Endothelial cell of umbilical vein (primary cell): ENCODE measurements around the gene GPR119. TPM values are rescaled to one million over a fixed set of nuclear protein-coding genes. Genes with fewer than 3 reads are reported as not detected.

Experiments used
- BruUV-seq: library from RNA; stranded (reverse); fragments of 400-500 nt; replicated peaks from 2 replicates; lab custom pipeline; 2021; lab: Mats Ljungman, UMichigan
- CTCF ChIA-PET: fragments of 300-600, 350-600 bp; sonication (Branson Sonifier 250); formaldehyde crosslinking; loops from one replicate; lab custom pipeline; 2021; ENCODE audit warnings: antibody characterized with exemption, inconsistent platforms; lab: Charles Lee
- POLR2A ChIA-PET: fragments of 300-600, 350-600 bp; sonication (Branson Sonifier 250); formaldehyde crosslinking; loops from one replicate; lab custom pipeline; 2021; ENCODE audit warnings: antibody characterized with exemption, inconsistent platforms; lab: Charles Lee
- DNase-seq: peaks from one replicate; pipeline ENCODE4 v3.0.0-alpha.2; 2011; ENCODE audit warnings: low read depth, low spot score
- FAIRE-seq: peaks from 2 replicates; lab custom pipeline; 2011; peaks lifted over from hg19 to GRCh38; lab: Jason Lieb, UNC
- H2AFZ ChIP-seq: 2 replicates; pipeline ENCODE4 v1.6.0; 2012; ENCODE audit warnings: low read depth, low read length, control low read depth, inconsistent platforms
- H3K27ac ChIP-seq: 2 replicates; pipeline ENCODE4 v1.5.1; 2011; ENCODE audit warnings: low read depth, mild to moderate bottlenecking, control low read depth, low read length, moderate library complexity; ENCODE audit not compliant: insufficient read depth
- H3K27me3 ChIP-seq, 2 experiments: 2 replicates each; pipeline versions ENCODE4 v1.6.0 to v1.6.1; 2011; ENCODE audit warnings: low read length in 2 of 2, mixed read lengths in 1 of 2; ENCODE audit not compliant: control insufficient read depth in 2 of 2, insufficient read depth in 2 of 2
- H3K36me3 ChIP-seq, 2 experiments: 2 replicates in 1 of 2; 3 replicates in 1 of 2; pipeline ENCODE4 v1.5.1; 2011; ENCODE audit warnings: low read length in 2 of 2, mild to moderate bottlenecking in 1 of 2, moderate library complexity in 1 of 2; ENCODE audit not compliant: control insufficient read depth in 2 of 2, insufficient read depth in 2 of 2; ENCODE audit errors: extremely low read depth in 1 of 2
- H3K4me1 ChIP-seq: 3 replicates; pipeline ENCODE4 v1.5.1; 2011; ENCODE audit warnings: mild to moderate bottlenecking, low read length; ENCODE audit not compliant: control insufficient read depth, insufficient read depth; ENCODE audit errors: extremely low read depth
- H3K4me2 ChIP-seq: 2 replicates; pipeline ENCODE4 v1.6.1; 2011; ENCODE audit warnings: low read length, control low read depth, mixed read lengths; ENCODE audit not compliant: insufficient read depth
- H3K4me3 ChIP-seq, 3 experiments: fragments of 200-600 bp in 1 of 3; sonication (generic), shearing (Covaris generic) in 1 of 3; replicated peaks in 1 of 3; 2 replicates each; pipeline ENCODE4 v1.5.1; 2011 to 2016; ENCODE audit warnings: control low read depth in 3 of 3, low read length in 3 of 3, mild to moderate bottlenecking in 2 of 3, inconsistent platforms in 1 of 3, low read depth in 1 of 3, moderate library complexity in 1 of 3; ENCODE audit not compliant: insufficient read depth in 1 of 3
- H3K79me2 ChIP-seq: 2 replicates; pipeline ENCODE4 v1.6.0; 2012; ENCODE audit warnings: low read length, inconsistent platforms; ENCODE audit not compliant: control insufficient read depth, insufficient read depth
- H3K9ac ChIP-seq: replicated peaks from 2 replicates; pipeline ENCODE3; 2011; ENCODE audit warnings: low read length, control low read depth; ENCODE audit not compliant: insufficient read depth; ENCODE audit errors: extremely low read depth
- H3K9me1 ChIP-seq: replicated peaks from 3 replicates; pipeline ENCODE4 v1.6.0; 2011; ENCODE audit warnings: mild to moderate bottlenecking, low read length; ENCODE audit not compliant: control insufficient read depth, insufficient read depth; ENCODE audit errors: extremely low read depth
- H3K9me3 ChIP-seq: replicated peaks from 2 replicates; pipeline ENCODE4 v1.5.1; 2012; ENCODE audit warnings: low read length, inconsistent platforms; ENCODE audit not compliant: control insufficient read depth, insufficient read depth
- H4K20me1 ChIP-seq: replicated peaks from 2 replicates; pipeline ENCODE3; 2011; ENCODE audit warnings: mild to moderate bottlenecking, low read length; ENCODE audit not compliant: control insufficient read depth, insufficient read depth; ENCODE audit errors: extremely low read depth
- CTCF ChIP-seq, 2 donors: IDR thresholded peaks; 1 replicate in 1 of 2; 2 replicates in 1 of 2; pipeline ENCODE4 v1.5.1; 2011; ENCODE audit warnings: low read length in 2 of 2, mild to moderate bottlenecking in 2 of 2, moderate library complexity in 2 of 2, control low read depth in 1 of 2, inconsistent platforms in 1 of 2, low read depth in 1 of 2; ENCODE audit not compliant: insufficient read depth in 1 of 2; ENCODE audit errors: extremely low read depth in 1 of 2
- EZH2 ChIP-seq: IDR thresholded peaks from 2 replicates; pipeline ENCODE4 v1.6.1; 2012; ENCODE audit warnings: borderline replicate concordance, low read depth, mild to moderate bottlenecking, moderate library complexity, low read length, inconsistent platforms; ENCODE audit not compliant: severe bottlenecking
- JUN ChIP-seq: IDR thresholded peaks from 2 replicates; pipeline ENCODE4 v1.6.1; 2011; ENCODE audit warnings: borderline replicate concordance, low read depth; ENCODE audit not compliant: insufficient read length, insufficient read depth
- MAX ChIP-seq: IDR thresholded peaks from 2 replicates; pipeline ENCODE4 v1.6.1; 2011; ENCODE audit not compliant: insufficient read depth, insufficient read length
- POLR2A ChIP-seq: IDR thresholded peaks from 2 replicates; pipeline ENCODE4 v1.6.1; 2012; ENCODE audit warnings: low read depth, mild to moderate bottlenecking, control low read depth, low read length
- POLR2AphosphoS5 ChIP-seq: IDR thresholded peaks from 2 replicates; pipeline ENCODE4 v1.6.1; 2012; ENCODE audit warnings: low read depth, mild to moderate bottlenecking, control low read depth, low read length, moderate library complexity; ENCODE audit not compliant: insufficient read depth
- dilution Hi-C: fragments of 300-500 bp; cut with MboI; formaldehyde crosslinking; loops from one replicate; pipeline ENCODE4 v1.15.0; 2019; ENCODE audit warnings: low sequenced_read_pairs; ENCODE audit not compliant: extremely low pct_ligation_motif_present
- intact Hi-C: fragments of 100-400 bp; cut with micrococcal nuclease; formaldehyde crosslinking; loops from one replicate; pipeline ENCODE4 v1.10.0; 2022
- polyA plus RNA-seq, 4 experiments: library from polyadenylated mRNA; depleted of rRNA in 3 of 4; stranded (reverse) in 3 of 4; unstranded in 1 of 4; fragments of >200 nt; gene quantifications; 2 replicates each; pipeline versions ENCODE4 v1.2.1 to v1.2.3, GENCODE V29; 2011 to 2012; ENCODE audit warnings: missing spikeins in 1 of 4
- total RNA-seq: library from RNA; stranded (reverse); gene quantifications from 2 replicates; pipeline ENCODE4 v1.2.3, GENCODE V29; 2021

Gene GPR119
- total and polyA plus RNA-seq, 2 donors (not counting 3 experiments of a cell fraction or from before 2014, with no cell fraction given): not detected

GRCh38 chrX:130426531-130426930, 41.1 kb upstream of the GPR119 start:
- ChIA-PET CTCF (no interaction called here), POLR2A (no interaction called here)
- DNase-seq: no peak
- no peaks in the 10 kb centered on the region for H3K27me3 ChIP-seq
- no peaks in the 10 kb centered on the region for H3K4me1 ChIP-seq
- H3K79me2 ChIP-seq: no peaks in the 10 kb centered on the region
- no peak overlapping the region for H3K27ac ChIP-seq
- no peaks in the 10 kb centered on the region for H3K9me1 ChIP-seq
- no peak overlapping the region for H3K4me3 ChIP-seq
- no peaks in the 10 kb centered on the region for H3K9me3 ChIP-seq
- H4K20me1 ChIP-seq: no peaks in the 10 kb centered on the region
- no peak overlapping the region for H2AFZ ChIP-seq
- FAIRE-seq: no peak
- H3K4me2 ChIP-seq: no peak overlapping the region
- BruUV-seq: no TSS peak
- intact Hi-C loops (no loop called here), dilution Hi-C loops (no loop called here)
- no peak for TF ChIP-seq POLR2A
- no peak for TF ChIP-seq EZH2
- TF ChIP-seq CTCF (IDR thresholded peaks at IDR 0.05; ENCODE audit: extremely low read depth in 1 of 2, insufficient read depth in 1 of 2, low read depth in 1 of 2, low read length in 2 of 2): no peak
- no peaks in the 10 kb centered on the region for H3K36me3 ChIP-seq
- H3K9ac ChIP-seq: no peak overlapping the region

GRCh38 chrX:130419263-130419662, 33.8 kb upstream of the GPR119 start:
- FAIRE-seq: no peak
- intact Hi-C loops: no loop called here

More at GRCh38 chrX:130419263-130419662, 33.8 kb upstream of the GPR119 start:
- Histone ChIP-seq H3K36me3 (no peaks in the 10 kb centered on the region), H3K79me2 (no peaks in the 10 kb centered on the region), H3K9ac (no peak overlapping the region), H3K4me3 (no peak overlapping the region), H3K27me3 (no peaks in the 10 kb centered on the region), H3K4me2 (no peak overlapping the region), H3K4me1 (no peaks in the 10 kb centered on the region), H2AFZ (no peak overlapping the region), H3K9me1 (no peaks in the 10 kb centered on the region), H3K9me3 (no peaks in the 10 kb centered on the region), H4K20me1 (no peaks in the 10 kb centered on the region), H3K27ac (no peak overlapping the region)
- dilution Hi-C loops: no loop called here
- BruUV-seq: no TSS peak
- DNase-seq: no peak
- POLR2A ChIA-PET: no interaction called here
- CTCF ChIA-PET: no interaction called here
- TF ChIP-seq POLR2AphosphoS5: no peak
- no peak for TF ChIP-seq EZH2
- TF ChIP-seq CTCF (IDR thresholded peaks at IDR 0.05; ENCODE audit: extremely low read depth in 1 of 2, insufficient read depth in 1 of 2, low read depth in 1 of 2, low read length in 2 of 2): no peak
- no peak for TF ChIP-seq JUN
- TF ChIP-seq POLR2A: no peak
- no peak for TF ChIP-seq MAX
